NCI-H345 (cell line): ENCODE data around the gene TMTC2.

Experiments
- DNase-seq: peaks from one replicate; lab custom pipeline; 2025; lab: John Stamatoyannopoulos, UW

TMTC2 gene

GRCh38 chr12:83140135-83140534 lies 453.4 kb downstream of the TMTC2 start:
- DNase-seq, result no peak

- DNase-seq, result no peak
These were observed 454.8 kb downstream of the TMTC2 start for GRCh38 chr12:83141460-83141994.

GRCh38 chr12:83142914-83143313 lies 456.2 kb downstream of the TMTC2 start:
- no peak for DNase-seq

- DNase-seq, result no peak
These were observed 457.2 kb downstream of the TMTC2 start for GRCh38 chr12:83143950-83144349.

- no peak for DNase-seq
These were observed 458.7 kb downstream of the TMTC2 start for GRCh38 chr12:83145325-83145840.

DNA sequence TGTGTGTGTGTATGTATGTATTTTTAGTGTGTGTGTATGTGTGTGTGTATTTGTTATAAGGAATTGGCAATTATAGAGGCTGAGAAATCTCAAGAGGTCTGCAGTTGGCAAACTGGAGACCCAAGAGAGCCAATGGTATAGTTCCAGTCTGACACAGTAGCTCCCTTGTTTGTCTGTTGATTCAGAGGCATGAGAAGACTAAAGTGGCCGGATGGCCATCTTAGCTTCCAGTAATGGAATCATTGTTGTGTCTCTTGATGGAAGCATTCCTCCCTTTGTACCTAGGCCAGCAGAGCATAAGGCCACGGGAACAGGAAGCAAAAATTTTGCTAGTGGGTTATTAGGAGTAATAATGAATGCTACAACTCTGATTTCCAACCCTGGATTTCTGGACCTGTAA lies 460.6 kb downstream of the TMTC2 start:
- DNase-seq, result no peak

DNA sequence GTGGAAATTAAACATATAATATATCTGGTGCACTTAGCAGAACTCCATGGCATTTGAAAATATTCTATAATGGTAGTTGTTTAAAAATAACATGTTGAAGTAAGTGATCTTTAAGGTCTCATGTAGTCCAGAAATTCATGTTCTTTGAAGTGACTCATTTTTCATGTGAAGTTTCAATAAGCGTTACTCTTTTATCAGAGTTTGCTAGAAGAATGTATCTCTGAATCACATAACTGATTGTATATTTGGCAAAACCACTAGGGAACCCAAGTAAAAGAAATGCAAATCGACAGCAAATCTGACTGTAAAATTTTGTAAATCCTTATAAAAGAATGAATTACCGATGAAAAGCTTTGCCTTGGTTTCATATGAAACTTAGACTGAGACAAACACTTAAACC lies 463.3 kb downstream of the TMTC2 start:
- no peak for DNase-seq

GRCh38 chr12:83150465-83151189 lies 463.9 kb downstream of the TMTC2 start:
- no peak for DNase-seq

DNA sequence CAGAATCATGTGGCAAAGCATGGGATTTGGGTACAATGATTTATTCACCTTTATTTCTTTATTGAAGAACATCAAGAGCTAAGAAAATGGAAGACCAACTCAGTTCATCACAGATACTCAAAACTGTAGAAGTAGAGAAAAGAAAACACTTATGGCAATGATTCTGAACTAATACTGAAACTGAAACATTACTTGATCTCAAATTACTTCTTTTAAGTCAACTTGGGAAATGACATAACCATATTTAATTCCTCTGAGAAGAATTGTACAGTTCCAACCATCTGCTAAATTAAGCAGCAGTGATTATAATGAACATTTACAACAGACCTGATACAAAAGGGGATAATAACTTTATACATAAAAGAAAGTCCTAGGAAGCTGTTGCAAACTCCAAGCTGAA lies 466.5 kb downstream of the TMTC2 start:
- DNase-seq, result no peak

GRCh38 chr12:83156815-83157214 lies 470.1 kb downstream of the TMTC2 start:
- no peak for DNase-seq

GRCh38 chr12:83157604-83158003 lies 470.9 kb downstream of the TMTC2 start:
- DNase-seq, result no peak

- no peak for DNase-seq
These were observed 472.0 kb downstream of the TMTC2 start for GRCh38 chr12:83158613-83159207.

DNA sequence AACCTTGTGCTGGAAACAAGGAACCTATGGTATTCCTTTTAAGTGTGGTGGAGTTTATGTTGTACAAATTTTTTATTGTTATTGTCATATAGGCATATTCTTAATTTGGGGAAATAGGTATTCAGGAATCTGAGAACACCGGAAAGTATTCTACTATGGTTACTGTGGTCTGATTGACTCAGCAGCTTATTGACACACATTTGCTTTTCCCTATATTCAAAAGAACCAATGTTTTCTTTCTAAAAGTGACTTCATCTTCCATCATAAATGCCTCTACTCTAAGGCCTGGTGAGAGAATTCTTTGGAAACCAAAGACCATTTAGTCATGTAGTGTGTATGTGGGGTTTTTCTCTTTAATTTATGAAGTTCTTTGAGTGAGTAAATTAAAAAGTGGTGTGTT lies 474.8 kb downstream of the TMTC2 start:
- DNase-seq, result no peak

- no peak for DNase-seq
These were observed 482.0 kb downstream of the TMTC2 start for GRCh38 chr12:83168751-83169150.

DNA sequence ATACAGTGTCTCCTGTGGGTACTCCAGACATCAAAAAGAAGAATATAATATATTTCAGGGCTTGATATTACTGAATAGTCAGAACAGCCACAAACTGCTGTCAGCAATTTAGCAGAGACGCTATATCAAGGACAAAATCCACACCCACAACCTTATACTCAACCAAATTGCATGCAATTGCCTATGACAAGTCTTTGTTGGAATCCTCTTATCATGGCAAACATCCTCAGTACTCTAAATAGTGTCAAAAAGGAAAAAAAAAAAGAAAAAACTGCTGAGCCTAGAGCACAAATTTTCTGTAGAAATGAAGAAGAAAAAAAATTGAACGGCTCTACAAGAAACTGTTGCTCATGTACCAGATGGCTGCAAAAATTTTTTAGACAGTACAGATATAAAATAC lies 485.7 kb downstream of the TMTC2 start:
- DNase-seq, result no peak

GRCh38 chr12:83172866-83173649 lies 486.4 kb downstream of the TMTC2 start:
- DNase-seq, result no peak

- DNase-seq, result no peak
These were observed 493.3 kb downstream of the TMTC2 start for GRCh38 chr12:83179999-83180398.

GRCh38 chr12:83181074-83181473 lies 494.4 kb downstream of the TMTC2 start:
- DNase-seq, result no peak

- DNase-seq, result no peak
These were observed 496.4 kb downstream of the TMTC2 start for GRCh38 chr12:83183132-83183531.
